Hepatocyte (in vitro differentiated cells): Measurements from ENCODE around the gene GSS. TPM values are rescaled to one million over a fixed set of nuclear protein-coding genes. Genes with fewer than 3 reads are reported as not detected.

ENCODE experiments used
- DNase-seq: peaks from one replicate; pipeline ENCODE4 v3.0.0-alpha.2; 2016; ENCODE audit warnings: low spot score
- H2AFZ ChIP-seq: fragments of 200-600 bp; sonication (generic); 2 replicates; pipeline ENCODE4 v1.6.0; 2016; ENCODE audit warnings: antibody characterized with exemption, mild to moderate bottlenecking
- H3K27ac ChIP-seq: fragments of 200-600 bp; sonication (generic); 2 replicates; pipeline ENCODE4 v1.5.1; 2016; ENCODE audit warnings: mild to moderate bottlenecking
- H3K27me3 ChIP-seq: fragments of 200-600 bp; sonication (generic); 2 replicates; pipeline ENCODE4 v1.6.1; 2016
- H3K36me3 ChIP-seq: fragments of 200-600 bp; sonication (generic); replicated peaks from 2 replicates; pipeline ENCODE4 v1.5.1; 2016; ENCODE audit warnings: low read depth; ENCODE audit not compliant: insufficient read depth
- H3K4me1 ChIP-seq: fragments of 200-600 bp; sonication (generic); 2 replicates; pipeline ENCODE4 v1.5.1; 2016; ENCODE audit warnings: mild to moderate bottlenecking, moderate library complexity; ENCODE audit not compliant: insufficient read depth
- H3K4me2 ChIP-seq: fragments of 200-600 bp; sonication (generic); 2 replicates; pipeline ENCODE4 v1.6.0; 2016
- H3K4me3 ChIP-seq: fragments of 200-600 bp; sonication (generic); 2 replicates; pipeline ENCODE4 v1.5.1; 2016; ENCODE audit warnings: mild to moderate bottlenecking
- H3K79me2 ChIP-seq: fragments of 200-600 bp; sonication (generic); 2 replicates; pipeline ENCODE4 v1.6.0; 2017; ENCODE audit warnings: mild to moderate bottlenecking
- H3K9me2 ChIP-seq: fragments of 200-600 bp; sonication (generic); replicated peaks from 2 replicates; pipeline ENCODE4 v1.6.0; 2017; ENCODE audit warnings: mild to moderate bottlenecking; ENCODE audit not compliant: insufficient read depth
- H3K9me3 ChIP-seq: fragments of 200-600 bp; sonication (generic); 2 replicates; pipeline ENCODE4 v1.5.1; 2016; ENCODE audit warnings: low read depth, mild to moderate bottlenecking
- H4K20me1 ChIP-seq: fragments of 200-600 bp; sonication (generic); 2 replicates; pipeline ENCODE4 v1.6.0; 2016; ENCODE audit warnings: mild to moderate bottlenecking; ENCODE audit not compliant: insufficient read depth, poor library complexity, severe bottlenecking
- EZH2 ChIP-seq: fragments of 200-600 bp; sonication (generic); IDR thresholded peaks from 2 replicates; pipeline ENCODE4 v1.6.1; 2016; ENCODE audit warnings: antibody characterized with exemption, mild to moderate bottlenecking, borderline replicate concordance
- EZH2phosphoT487 ChIP-seq: fragments of 200-600 bp; sonication (generic); IDR thresholded peaks from one replicate; pipeline ENCODE4 v1.6.1; 2018; ENCODE audit warnings: antibody characterized with exemption, mild to moderate bottlenecking, low read depth, moderate library complexity; ENCODE audit not compliant: unreplicated experiment, severe bottlenecking
- WGBS: methylation state at CpG from one replicate; pipeline ENCODE4 v1.1.6; 2016; ENCODE audit warnings: low lambda C conversion rate; ENCODE audit errors: missing lambda C conversion rate; 5-methylcytosine and 5-hydroxymethylcytosine counted together
- polyA plus RNA-seq: library from polyadenylated mRNA; unstranded; fragments of >200 nt; fragmentation: Nextera tagmentation; extraction: Ambion mirVana; gene quantifications from 2 replicates; pipeline ENCODE4 v1.2.1, GENCODE V29; 2016
- total RNA-seq: library from RNA; depleted of rRNA; stranded (reverse); fragments of >200 nt; gene quantifications from 2 replicates; pipeline ENCODE4 v1.2.3, GENCODE V29; 2014
- TF ChIP-seq, protein P1 (sequence below): fragments of 200-600 bp; sonication (generic); IDR thresholded peaks from 2 replicates; pipeline ENCODE4 v1.5.1; 2016; ENCODE audit warnings: antibody characterized with exemption, mild to moderate bottlenecking; ENCODE audit not compliant: poor library complexity

The GSS gene
- total and polyA plus RNA-seq, 2 experiments from 2014 or later, result 45.2 to 46.2 TPM

DNA sequence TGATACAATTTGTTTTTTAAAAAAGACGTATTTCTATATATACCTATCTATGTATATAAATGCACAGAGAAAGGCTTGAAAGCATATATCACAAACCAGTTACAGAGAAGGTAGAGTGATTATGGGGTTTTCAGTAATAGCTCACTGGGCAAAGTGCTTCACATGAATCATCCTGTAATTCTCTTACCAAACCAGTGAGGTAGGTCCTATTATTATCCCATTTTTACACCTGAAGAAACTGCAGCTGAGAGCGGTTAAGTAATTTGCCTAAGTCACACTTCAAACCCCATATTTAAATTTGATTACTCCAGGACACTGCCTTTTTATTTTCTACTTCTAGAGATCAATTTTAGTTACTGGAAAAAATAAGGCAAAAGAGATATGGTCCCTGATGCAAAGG lies 4.4 kb downstream of the GSS start:
- Histone ChIP-seq H3K27ac (no peak overlapping the region), H3K9me2 (no peaks in the 10 kb centered on the region), H3K79me2 (peaks cover 8% of the 10 kb centered on the region), H3K27me3 (no peaks in the 10 kb centered on the region), H3K9me3 (no peaks in the 10 kb centered on the region), H3K4me2 (no peak overlapping the region), H3K4me3 (no peak overlapping the region), H4K20me1 (no peaks in the 10 kb centered on the region), H3K4me1 (peaks cover 9% of the 10 kb centered on the region), H3K36me3 (no peaks in the 10 kb centered on the region), H2AFZ (no peak overlapping the region)
- no peak for DNase-seq
- TF ChIP-seq EZH2phosphoT487, result no peak
- TF ChIP-seq, protein P1, sequence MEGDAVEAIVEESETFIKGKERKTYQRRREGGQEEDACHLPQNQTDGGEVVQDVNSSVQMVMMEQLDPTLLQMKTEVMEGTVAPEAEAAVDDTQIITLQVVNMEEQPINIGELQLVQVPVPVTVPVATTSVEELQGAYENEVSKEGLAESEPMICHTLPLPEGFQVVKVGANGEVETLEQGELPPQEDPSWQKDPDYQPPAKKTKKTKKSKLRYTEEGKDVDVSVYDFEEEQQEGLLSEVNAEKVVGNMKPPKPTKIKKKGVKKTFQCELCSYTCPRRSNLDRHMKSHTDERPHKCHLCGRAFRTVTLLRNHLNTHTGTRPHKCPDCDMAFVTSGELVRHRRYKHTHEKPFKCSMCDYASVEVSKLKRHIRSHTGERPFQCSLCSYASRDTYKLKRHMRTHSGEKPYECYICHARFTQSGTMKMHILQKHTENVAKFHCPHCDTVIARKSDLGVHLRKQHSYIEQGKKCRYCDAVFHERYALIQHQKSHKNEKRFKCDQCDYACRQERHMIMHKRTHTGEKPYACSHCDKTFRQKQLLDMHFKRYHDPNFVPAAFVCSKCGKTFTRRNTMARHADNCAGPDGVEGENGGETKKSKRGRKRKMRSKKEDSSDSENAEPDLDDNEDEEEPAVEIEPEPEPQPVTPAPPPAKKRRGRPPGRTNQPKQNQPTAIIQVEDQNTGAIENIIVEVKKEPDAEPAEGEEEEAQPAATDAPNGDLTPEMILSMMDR, result no peak
- no peak for TF ChIP-seq EZH2
- WGBS, result 92% methylated on average over 2 of the region's 2 CpGs

DNA sequence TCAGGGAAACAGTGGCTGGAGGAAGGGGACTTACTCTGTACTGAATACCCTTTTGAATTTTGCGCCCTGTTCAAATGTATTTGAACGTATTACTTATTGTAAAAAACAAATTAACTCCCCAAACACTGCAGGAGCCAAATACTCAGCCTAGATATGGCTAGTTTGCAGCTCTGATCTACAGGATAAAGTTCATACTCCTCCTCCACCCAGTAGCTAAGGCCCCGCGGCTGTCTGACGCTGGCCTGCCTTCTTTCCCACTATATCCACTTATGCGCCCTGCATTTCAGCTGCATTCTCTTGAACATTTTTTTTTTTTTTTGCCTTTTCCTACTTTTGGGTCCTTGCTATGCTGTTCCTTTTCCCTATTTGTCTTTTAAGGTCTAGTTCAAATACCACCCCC lies 6.5 kb downstream of the GSS start:
- 86% methylated on average over 6 of the region's 6 CpGs for WGBS
- Histone ChIP-seq H3K9me3 (no peaks in the 10 kb centered on the region), H3K27me3 (no peaks in the 10 kb centered on the region), H3K4me1 (no peaks in the 10 kb centered on the region), H3K36me3 (no peaks in the 10 kb centered on the region), H2AFZ (no peak overlapping the region), H3K79me2 (peaks cover under 1% of the 10 kb centered on the region), H3K27ac (no peak overlapping the region), H3K4me3 (no peak overlapping the region), H3K9me2 (no peaks in the 10 kb centered on the region), H3K4me2 (no peak overlapping the region), H4K20me1 (no peaks in the 10 kb centered on the region)
- no peak for DNase-seq
- no peak for TF ChIP-seq EZH2phosphoT487
- TF ChIP-seq EZH2, result no peak
- TF ChIP-seq, protein P1, result no peak

- Histone ChIP-seq H3K4me3 (no peak overlapping the region), H2AFZ (no peak overlapping the region), H3K27ac (no peak overlapping the region), H3K27me3 (no peaks in the 10 kb centered on the region), H3K4me2 (no peak overlapping the region), H3K79me2 (no peaks in the 10 kb centered on the region), H3K4me1 (no peaks in the 10 kb centered on the region), H4K20me1 (no peaks in the 10 kb centered on the region), H3K9me3 (no peaks in the 10 kb centered on the region), H3K36me3 (no peaks in the 10 kb centered on the region), H3K9me2 (no peaks in the 10 kb centered on the region)
- no peak for TF ChIP-seq EZH2
- TF ChIP-seq, protein P1, result no peak
- no peak for TF ChIP-seq EZH2phosphoT487
- DNase-seq, result no peak
Observed at GRCh38 chr20:34948030-34948429, 7.6 kb downstream of the GSS start.

GRCh38 chr20:34947336-34947735 lies 8.3 kb downstream of the GSS start:
- DNase-seq, result no peak
- H4K20me1 ChIP-seq, result no peaks in the 10 kb centered on the region
- no peaks in the 10 kb centered on the region for H3K9me2 ChIP-seq
- H3K27me3 ChIP-seq, result no peaks in the 10 kb centered on the region
- no peaks in the 10 kb centered on the region for H3K36me3 ChIP-seq
- H3K79me2 ChIP-seq, result no peaks in the 10 kb centered on the region
- H3K9me3 ChIP-seq, result no peaks in the 10 kb centered on the region
- H2AFZ ChIP-seq, result no peak overlapping the region
- H3K4me2 ChIP-seq, result no peak overlapping the region
- no peaks in the 10 kb centered on the region for H3K4me1 ChIP-seq
- TF ChIP-seq EZH2, result no peak
- TF ChIP-seq EZH2phosphoT487, result no peak
- TF ChIP-seq, protein P1, result no peak
- no peak overlapping the region for H3K27ac ChIP-seq
- no peak overlapping the region for H3K4me3 ChIP-seq
